NAMALWA (cell line): Measurements from ENCODE around the gene AVL9.
"Not testable (repeated sequence)": the region's sequence is repeated elsewhere in the genome, so short reads cannot be mapped to it uniquely, and the experiment has no call there.

Experiments used
- DNase-seq: peaks from one replicate; pipeline ENCODE4 v3.0.0-alpha.2; 2015; ENCODE audit warnings: low spot score

AVL9 gene

DNA sequence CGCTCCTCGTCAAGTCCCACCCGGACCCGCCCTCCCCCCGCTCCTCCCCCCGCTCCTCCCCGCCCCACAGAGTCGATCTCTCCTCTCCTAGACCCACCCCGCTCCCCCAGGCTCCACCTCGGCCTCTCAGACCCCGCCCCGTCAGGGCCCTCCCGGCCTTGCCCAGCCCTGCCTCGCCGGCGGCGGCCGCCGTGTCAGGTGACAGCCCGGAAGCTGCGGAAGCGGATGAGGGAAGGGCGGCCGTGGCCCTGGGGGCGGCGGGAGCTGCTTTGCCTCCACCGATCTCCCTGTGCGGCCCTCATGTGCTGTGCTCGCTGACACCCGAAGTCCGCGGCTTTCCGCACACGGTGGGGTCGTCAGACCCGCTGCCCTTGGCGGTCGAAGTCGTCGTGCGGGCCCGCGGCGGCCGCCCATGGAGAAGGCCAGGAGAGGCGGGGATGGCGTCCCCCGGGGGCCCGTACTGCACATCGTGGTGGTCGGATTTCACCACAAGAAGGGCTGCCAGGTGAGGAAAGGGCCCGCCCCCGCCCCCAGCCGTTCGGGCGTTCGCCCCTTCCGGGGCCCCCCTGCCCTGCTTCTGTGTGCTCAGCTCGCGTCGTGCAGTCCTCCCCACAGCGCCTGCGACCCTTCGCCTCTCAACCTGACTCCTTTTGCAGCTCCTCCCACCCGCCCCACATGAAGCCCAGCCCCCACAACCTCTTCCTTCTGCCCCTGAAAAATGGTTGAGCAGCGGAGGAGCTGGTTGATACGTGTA lies at the start of gene AVL9:
Gene AVL9 (plus strand): TSS at position 192 of the 754 bp plus-strand sequence. CDS start 221 bp downstream, at position 413.
- DNase-seq: peak; percentile 99

DNA sequence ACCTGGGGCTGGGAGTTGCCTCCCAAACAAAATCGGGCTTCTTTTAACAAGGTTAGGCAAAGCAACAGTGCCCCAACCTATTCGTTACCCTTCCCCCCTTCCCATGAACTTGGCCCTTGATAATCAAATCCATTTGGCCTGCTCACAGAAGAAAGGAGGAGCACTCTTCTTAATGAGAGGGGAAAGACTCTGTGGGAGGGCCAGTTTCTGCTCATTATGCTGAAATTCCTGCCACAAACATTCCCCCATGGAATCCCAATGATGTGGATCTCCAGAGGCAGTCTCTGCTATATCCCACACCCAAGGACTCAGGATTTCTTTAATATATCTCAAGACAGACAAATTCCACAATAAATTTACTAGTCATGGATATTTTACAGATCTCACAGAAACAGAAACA lies 48.1 kb upstream of the AVL9 start:
- no peak for DNase-seq

DNA sequence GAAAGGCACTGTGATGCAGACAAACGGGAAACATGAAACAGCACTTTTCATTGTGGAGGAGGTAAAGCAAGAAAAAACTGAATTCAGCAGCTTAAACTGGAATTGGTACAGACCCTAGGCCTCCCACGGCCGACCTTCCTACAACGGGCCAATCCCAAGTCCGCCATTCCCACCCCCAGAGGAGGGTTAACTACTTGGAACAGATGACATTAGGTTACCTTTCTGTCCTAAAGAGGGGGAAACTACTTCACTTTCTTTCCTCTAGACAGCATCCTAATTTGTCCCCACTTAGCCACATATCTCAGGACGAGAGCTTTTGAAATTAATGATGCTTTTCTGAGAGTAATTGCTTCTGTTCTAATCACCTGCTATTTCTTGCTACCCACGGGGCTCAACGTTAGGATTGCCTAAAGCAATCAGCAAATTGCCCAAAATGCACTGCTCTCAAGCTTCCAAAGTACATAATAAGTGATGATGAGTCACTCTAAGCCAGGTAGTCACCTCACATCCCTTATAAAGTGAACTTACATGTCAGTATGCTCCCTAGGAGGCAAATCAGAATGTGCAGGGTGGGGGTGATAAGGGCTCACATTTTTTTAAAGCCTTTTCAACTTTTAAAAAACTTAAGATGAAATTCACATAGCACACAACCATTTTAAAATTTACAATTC lies 41.8 kb upstream of the AVL9 start:
- DNase-seq: no peak

DNA sequence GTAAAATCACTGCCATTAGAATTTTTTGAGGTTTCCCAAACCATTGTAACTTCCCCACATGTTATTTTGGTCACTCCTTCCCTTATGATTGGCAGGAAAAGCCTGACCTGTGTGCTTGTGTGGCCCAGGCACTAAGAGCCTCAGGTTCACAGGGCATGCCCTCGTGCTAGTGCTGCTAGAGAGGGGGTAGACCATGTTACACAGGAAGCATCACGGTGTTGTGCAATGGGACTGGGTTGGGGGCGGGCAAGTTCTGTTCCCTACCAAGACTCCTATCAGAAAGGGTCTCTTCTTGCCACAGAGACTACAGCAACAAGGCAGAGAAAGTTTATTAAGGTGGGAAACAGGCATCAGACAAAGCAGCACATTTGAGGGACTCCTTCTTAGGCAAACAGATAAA lies 37.3 kb upstream of the AVL9 start:
- DNase-seq: no peak

DNA sequence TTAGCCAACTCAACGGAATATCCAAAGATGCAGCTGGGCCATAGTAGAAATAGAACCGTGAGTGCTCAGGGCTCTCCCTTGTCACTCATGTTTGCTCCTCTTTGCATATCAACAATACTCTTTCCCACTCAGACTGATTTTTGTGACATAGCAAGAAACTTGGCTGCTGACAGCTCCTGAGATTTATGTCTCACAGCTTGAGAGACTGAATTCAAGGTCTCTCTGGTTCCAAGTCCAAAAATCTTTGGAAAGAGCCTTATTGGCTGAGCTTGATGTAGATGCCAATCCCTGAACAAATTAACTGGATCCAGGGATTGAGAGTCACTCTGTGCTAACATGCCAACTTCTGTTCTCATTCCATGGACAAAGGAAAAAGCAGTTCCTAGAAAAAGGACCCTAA lies 35.5 kb upstream of the AVL9 start:
- DNase-seq: no peak

DNA sequence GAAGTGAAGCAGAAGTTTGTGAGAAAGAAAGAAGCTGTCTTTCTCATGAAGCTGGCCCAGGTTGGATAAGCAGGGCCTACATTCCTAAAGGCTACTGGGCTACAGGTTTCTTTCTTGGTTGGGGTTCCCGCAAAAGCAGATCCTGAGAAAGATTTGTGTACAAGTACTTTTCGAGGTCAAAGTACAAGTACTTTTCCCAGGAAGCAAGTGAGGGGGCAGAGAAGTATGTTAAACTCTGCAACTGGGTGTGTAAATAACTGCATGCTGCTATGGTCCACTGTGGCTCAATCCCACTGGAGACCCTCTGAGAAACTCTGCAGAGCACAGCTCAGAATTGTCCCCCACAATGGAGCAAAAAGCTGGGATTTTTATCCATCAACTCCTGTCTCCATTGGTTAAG lies 33.8 kb upstream of the AVL9 start:
- DNase-seq: no peak

DNA sequence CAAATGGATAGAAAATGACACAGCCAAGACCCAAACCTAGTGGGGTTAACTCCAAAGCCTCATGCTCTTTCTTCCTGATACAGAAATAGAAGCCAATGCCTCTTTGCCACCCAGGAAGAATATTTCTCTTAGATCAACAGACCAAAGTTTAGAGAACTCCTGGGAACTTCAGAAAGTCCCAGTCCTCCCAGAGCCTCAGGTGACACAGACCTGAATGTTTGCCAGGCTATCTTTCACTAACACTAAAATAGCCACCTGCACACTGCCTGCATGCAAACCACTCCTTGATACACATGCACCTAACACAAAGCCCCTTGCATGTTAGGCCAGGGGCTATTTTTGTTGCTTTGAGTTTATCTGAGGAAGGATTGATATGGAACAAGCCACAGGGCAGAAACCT lies 32.8 kb upstream of the AVL9 start:
- DNase-seq: no peak

DNA sequence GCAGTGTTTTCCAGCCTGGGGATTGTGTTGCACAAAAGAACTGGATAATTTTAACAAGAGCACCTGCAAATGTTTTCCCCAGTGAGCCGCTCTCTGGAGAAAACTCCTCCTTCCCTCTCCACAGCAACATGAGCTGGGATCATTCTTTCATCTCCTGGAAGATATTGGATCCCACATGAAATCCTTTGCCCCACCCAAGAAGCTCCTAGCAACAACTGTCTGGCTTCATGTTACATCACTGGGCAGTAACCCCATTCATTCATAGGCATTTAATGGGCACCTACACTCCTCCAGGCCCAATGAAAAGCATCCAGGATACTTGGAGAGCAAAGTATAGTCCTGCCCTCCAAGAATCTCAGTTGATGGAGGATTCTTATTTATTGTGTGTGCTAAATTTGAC lies 32.3 kb upstream of the AVL9 start:
- DNase-seq: no peak

DNA sequence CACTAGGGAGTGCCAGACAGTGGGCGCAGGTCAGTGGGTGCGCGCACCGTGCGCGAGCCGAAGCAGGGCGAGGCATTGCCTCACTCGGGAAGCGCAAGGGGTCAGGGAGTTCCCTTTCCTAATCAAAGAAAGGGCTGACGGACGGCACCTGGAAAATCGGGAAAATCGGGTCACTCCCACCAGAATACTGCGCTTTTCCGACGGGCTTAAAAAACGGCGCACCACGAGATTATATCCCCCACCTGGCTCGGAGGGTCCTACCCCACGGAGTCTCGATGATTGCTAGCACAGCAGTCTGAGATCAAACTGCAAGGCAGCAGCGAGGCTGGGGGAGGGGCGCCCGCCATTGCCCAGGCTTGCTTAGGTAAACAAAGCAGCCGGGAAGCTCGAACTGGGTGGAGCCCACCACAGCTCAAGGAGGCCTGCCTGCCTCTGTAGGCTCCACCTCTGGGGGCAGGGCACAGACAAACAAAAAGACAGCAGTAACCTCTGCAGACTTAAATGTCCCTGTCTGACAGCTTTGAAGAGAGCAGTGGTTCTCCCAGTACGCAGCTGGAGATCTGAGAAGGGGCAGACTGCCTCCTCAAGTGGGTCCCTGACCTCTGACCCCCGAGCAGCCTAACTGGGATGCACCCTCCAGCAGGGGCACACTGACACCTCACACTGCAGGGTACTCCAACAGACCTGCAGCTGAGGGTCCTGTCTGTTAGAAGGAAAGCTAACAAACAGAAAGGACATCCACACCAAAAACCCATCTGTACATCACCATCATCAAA lies 30.5 kb upstream of the AVL9 start:
- not testable (repeated sequence) for DNase-seq

DNA sequence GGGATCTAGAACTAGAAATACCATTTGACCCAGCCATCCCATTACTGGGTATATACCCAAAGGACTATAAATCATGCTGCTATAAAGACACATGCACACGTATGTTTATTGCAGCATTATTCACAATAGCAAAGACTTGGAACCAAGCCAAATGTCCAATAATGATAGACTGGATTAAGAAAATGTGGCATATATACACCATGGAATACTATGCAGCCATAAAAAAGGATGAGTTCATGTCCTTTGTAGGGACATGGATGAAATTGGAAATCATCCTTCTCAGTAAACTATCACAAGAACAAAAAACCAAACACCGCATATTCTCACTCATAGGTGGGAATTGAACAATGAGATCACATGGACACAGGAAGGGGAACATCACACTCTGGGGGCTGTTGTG lies 25.3 kb upstream of the AVL9 start:
- DNase-seq: not testable (repeated sequence)

DNA sequence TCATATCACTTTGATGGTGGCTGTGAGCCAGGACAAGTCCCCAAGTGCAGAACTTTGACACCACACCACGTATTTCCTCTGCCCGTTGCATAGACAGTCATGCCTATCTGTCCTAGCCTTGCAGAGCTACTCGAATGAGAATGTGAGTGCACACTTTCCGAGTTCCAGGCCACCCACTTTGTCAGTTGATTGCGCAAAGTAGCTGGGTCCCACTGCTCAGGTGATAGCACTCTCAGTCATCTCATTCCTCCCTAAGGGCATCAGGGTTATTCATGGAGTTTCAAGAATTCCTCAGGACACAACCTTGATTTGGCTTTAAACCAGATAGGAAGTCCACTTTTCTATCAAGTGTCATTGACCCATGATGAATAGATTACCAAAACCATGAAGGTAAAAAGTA lies 24.4 kb upstream of the AVL9 start:
- no peak for DNase-seq

DNA sequence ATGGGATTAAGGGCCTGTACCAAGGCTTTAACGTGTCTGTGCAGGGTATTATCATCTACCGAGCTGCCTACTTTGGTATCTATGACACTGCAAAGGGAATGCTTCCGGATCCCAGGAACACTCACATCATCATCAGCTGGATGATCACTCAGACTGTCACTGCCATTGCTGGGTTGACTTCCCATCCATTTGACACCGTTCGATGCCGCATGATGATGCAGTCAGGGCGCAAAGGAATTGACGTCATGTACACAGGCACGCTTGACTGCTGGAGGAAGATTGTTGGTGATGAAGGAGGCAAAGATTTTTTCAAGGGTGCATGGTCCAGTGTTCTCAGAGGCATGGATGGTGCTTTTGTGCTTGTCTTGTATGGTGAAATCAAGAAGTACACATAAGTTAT lies 23.3 kb upstream of the AVL9 start:
- DNase-seq: no peak

DNA sequence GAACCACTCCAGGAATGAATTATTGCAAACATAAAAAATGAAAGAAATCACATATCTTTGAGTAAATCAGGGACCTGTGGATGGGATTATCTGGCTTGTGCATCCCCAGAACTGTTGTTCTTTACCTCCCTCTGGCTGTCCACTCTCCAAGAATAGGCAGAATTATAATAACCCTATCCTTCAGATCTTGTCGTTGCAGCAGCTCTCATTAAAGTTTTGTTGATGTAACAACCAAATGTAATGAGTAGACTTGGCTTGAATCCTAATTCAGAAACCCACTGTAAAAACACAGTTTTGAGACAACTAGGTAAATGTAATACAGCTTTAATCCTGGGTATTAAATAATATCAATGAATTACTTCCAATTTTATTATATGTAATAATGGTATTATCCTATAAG lies 21.3 kb upstream of the AVL9 start:
- DNase-seq: no peak

DNA sequence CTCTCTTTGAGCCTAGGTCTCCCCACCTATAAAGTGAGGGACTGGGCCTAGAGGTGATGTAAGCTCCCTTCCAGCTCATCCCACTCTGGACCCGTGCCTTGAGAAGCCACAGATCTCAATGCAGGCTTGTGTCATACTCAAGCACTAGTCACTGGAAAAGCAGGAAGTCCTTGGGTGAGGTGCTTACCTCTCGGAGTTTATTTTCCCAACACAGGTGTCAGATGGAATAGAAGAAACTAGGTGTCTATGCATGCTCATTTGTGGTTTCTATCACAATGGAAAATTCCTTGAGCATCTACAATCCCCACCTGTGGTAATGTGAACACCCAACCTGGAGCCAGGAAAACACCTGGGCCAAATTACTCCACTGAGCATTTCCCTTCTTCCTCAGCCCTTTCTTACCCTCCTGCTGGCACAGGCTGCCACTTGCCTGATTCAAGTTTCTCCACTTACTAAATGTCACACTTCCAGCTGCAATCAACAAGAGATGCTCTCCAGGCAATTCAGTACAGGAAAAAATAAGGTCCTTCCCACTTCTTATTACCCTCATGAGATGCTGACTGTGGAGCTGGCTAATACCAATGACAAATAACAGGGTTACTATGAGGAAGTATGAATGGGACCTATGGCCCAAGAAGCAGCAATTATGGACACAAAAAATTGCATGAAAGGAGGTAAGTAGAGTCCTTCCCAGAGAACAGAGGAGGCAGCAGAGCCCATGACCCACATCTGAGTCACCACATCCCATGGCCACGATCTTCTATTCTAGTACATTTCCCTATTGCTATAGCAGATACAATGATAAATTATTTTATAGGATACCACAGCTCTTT lies 18.3 kb upstream of the AVL9 start:
- no peak for DNase-seq

DNA sequence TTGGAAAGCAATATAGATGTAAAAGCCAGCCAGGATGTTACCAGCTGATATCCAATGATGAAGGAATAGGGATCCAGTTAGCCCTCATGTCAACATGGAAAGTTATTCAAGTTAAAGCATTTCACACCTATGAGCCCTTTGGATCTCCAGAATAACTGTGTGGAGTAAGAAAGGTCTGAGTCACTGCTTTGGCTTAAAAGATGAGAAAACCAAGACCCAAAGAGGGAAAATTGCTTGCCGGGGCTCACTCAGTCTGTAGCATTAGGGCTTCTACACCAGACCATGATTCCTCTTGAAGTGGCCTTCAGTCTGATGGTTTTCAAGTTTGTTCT lies 17.7 kb upstream of the AVL9 start:
- no peak for DNase-seq

DNA sequence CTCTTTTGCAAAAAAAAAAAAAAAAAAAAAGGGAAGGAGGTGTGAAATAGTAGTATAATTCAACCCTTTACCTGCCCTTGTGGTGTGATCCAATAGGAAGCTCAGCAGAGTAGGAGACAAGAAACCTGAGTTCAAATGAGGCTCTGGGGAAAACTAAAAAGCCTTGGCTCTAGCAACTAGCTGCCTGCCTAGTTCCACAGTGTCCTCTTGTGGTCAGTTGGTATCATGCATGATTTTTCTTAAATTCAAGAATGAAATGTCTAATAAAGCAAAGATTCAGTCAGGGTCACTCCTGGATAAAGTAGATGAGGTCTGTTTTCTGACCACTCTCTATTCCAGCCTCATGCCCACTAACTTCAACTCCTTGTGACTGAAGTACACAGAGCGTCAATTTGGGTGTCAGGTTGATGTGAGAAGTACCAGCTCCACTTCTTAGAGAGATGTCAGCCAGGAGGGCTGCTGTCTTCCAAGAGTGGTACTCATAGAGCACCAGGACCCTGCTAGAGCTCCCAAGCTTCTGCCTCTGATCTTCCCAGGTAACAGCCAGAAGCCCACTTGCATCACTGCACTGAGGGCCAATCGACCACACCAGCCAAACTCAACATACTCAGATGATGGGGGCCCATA lies 15.6 kb upstream of the AVL9 start:
- DNase-seq: peak; percentile 72

DNA sequence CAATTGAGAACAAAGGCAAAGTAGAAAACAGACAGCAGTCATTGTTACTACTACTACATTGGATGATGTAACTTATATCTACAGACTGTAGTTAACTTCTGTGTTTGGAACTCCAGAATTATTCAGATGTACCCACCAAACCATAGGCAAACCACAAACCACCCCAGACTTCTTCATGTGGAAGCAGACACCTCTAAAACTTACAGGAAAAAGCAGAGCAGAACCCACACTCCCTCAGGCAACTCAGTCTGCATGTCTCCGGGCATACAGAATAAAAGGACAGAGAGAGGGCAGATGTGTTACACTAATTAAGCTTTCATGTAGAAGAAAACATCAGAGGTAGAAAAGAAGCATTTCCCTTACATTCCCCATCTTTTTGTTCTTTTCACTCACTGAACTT lies 14.1 kb upstream of the AVL9 start:
- DNase-seq: no peak

DNA sequence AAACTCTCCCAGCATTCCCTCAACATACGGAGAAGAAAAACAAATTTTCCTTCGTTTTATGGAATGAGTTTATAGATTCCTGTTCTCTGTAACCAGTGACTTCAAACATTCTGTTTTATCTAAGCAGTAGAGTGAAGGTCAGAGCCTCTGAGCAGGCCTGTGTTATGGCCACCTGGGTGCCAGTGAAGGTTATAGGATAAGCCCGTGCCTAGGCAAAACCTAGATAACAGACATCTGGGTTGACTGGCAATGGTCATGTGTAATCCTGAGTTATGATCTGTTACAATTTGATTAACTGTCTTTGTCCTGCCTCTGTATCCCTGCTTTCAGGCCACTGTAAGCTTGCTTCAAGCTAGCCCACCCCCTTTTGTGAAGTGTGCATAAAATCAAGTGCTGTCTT lies 13.4 kb upstream of the AVL9 start:
- no peak for DNase-seq

DNA sequence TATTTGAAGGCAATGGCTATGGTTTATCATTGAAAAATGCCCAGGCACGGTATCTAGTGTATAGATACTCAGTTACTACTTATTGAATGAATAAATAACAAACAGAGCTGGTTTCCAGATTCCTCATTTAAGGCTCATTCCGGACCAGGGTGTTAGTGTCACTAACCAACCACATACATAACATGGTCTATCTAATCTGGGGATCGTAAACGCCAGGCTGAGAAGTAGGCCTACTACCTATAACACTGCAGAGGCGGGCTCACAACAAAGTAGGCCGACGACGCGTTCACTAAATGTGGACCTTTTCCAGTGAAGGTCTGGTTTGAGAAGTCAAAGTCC lies 5.5 kb upstream of the AVL9 start:
- DNase-seq: no peak

DNA sequence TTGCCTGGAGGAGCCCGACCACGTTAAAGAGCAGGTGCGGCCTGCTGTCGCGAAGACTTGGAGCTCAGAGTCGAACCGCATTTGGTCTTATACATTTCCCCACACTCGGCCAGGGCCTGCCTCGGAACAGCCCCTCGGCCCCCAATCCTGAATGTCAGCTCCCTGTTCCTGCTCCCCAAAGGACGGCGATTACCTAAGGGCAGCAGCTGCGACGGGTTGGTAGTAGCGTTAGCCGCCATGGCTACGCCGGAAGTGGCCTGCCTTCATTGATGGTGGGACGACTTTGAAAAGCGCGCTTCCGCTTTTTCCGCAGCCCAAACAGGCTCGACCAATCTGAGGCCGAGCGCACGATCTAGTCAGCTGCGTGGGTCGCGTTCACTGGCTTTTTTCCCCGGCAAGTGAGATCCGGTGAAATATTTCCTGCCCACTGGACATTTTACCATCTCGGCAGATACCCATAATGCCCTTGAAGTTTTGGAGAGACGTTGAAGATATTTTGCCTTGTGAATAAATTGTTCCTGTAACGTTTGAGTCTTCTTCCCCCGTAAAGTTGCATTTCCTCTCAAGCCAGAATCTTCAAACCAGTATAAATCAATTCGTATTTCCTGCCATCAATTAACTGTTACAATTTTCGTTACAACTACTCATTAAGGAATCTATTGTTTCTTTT lies 5.0 kb upstream of the AVL9 start, which contains the start of gene LSM5:
Gene LSM5 (minus strand): TSS at position 254 of the 670 bp plus-strand sequence. CDS start 15 bp downstream, at position 239.
- peak; percentile 98 for DNase-seq

DNA sequence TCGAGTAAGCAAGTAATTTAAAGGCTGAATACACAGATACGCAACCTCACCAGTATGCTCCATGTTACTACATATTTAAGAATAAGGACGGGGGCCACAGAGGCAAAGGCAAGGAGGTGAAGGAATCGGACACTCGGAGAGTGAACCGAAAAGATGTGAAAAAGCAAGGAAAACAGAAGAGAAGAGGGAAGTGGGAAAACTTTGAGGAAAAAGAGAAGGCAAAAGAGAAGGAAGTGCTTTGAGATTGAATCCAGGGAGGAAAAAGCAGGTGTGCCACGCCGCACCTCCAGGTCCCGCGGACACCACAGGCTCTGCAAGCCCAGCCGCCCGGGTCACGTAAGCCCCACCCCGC lies 367 bp upstream of the AVL9 start:
- no peak for DNase-seq
